Activated T-helper 1 cell treated with anti-CD3 and anti-CD28 coated beads, Interleukin-2, amount 50 U/mL, for 16 hours (primary cell): ENCODE data around the gene FAM107B.
"Not testable (repeated sequence)": the region's sequence is repeated elsewhere in the genome, so short reads cannot be mapped to it uniquely, and the experiment has no call there.

Experiments
- DNase-seq, 2 donors: peaks; one replicate each; pipeline ENCODE4 v3.0.0-alpha.2; 2020; ENCODE audit warnings: low read depth in 1 of 2, low spot score in 1 of 2

The FAM107B gene

DNA sequence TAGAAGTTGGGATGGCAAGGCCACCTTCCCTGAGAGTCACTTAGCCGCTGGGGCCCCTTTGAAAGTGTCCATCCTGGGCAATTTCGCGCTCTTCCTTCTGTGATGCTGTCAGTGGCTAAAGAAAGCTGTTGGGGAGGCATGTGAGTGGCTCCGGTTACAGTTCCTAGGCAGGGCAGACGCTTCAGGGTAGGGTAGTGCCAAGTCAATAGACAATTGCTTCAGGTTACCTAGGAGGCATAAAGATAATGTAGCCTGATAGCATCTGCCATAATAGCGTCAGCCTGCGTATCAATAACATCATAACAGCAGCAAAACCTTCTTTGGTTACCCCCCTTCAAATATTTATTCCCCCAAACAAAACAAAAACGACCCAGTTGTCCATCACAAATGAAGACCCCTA lies at the start of gene FAM107B:
Gene FAM107B (minus strand): TSS at position 101 of the 400 bp plus-strand sequence. CDS start 234 bp downstream, outside the sequence.
- no peak for DNase-seq

DNA sequence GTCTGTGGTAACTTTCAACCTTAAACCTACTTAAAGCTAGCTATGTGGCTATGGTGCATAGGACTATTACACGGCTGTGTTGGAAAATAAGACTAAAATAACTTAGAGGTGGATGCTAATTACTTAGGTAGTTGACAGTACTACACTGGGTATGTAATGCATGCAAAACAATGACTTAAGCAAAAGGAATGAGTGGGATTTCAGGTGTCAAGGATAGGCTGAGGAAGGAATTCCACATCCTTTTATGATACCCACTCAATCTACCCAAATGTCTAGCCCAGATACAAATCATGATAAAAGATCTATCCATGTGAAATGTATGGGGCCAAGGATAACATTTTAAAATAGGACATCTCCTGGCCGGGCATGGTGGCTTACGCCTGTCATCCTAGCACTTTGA lies 49.3 kb upstream of the FAM107B start:
- no peak for DNase-seq

DNA sequence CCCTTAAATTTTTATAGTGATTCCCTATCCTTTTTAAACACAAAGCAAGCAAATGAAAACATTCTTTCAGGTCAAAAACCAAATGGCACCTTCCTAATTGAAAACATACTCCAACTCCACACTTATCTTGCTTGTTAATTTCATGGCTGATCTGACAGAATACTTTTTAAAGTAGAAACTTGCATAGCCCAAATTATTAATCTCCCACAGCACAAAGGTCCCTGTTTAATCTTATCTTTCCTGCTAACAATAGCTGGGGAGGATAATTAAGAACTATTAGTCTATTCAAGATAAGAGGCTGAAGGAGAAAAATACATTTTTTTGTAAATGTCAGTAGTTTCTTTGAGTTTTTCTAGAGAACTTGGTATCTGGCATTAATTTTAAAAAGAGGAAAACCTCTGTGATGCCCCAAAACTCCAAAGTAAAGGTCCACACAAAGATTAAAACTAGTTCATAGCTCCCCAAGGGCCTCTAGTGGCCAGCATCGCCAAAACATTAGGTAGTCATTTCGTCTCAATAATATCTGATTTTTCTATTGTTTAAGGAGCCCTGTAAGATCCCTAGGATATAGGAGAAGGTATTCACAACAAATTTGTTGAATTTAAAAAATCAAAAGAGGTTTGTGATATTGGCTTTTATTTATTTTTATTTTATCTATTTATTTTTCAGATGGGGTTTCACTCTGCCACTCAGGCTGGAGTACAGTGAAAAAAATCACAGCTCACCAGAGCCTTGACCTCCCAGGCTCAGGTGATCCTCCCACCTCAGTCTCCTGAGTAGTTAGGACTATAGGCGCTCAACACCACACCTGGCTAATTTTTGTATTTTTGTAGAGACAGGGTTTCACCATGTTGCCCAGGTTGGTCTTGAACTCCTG lies 48.4 kb upstream of the FAM107B start:
- no peak for DNase-seq

- no peak for DNase-seq
Measured at GRCh38 chr10:14821635-14822375, 47.1 kb upstream of the FAM107B start.

GRCh38 chr10:14820775-14821154 lies 46.1 kb upstream of the FAM107B start:
- no peak for DNase-seq

- DNase-seq = no peak
Measured at GRCh38 chr10:14820010-14820774, 45.5 kb upstream of the FAM107B start.

DNA sequence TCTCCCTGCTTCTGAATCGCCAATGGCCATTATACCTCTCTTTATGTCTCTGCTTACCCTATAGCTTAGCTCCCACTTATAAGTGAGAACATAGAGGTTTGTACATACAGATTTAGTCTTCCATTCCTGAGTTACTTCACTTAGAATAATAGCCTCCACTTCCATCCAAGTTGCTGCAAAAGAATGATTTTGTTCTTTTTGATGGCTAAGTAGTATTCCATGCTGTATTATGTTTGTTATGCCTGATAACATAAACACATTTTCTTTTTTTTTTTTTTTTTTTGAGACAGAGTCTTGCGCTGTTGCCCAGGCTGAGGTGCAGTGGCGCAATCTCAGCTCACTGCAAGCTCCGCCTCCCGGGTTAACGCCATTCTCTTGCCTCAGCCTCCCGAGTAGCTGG lies 42.0 kb upstream of the FAM107B start:
- DNase-seq = not testable (repeated sequence)

- DNase-seq = no peak
Measured at GRCh38 chr10:14815681-14816080, 41.0 kb upstream of the FAM107B start.

- DNase-seq = no peak
Measured at GRCh38 chr10:14812271-14812670, 37.6 kb upstream of the FAM107B start.

DNA sequence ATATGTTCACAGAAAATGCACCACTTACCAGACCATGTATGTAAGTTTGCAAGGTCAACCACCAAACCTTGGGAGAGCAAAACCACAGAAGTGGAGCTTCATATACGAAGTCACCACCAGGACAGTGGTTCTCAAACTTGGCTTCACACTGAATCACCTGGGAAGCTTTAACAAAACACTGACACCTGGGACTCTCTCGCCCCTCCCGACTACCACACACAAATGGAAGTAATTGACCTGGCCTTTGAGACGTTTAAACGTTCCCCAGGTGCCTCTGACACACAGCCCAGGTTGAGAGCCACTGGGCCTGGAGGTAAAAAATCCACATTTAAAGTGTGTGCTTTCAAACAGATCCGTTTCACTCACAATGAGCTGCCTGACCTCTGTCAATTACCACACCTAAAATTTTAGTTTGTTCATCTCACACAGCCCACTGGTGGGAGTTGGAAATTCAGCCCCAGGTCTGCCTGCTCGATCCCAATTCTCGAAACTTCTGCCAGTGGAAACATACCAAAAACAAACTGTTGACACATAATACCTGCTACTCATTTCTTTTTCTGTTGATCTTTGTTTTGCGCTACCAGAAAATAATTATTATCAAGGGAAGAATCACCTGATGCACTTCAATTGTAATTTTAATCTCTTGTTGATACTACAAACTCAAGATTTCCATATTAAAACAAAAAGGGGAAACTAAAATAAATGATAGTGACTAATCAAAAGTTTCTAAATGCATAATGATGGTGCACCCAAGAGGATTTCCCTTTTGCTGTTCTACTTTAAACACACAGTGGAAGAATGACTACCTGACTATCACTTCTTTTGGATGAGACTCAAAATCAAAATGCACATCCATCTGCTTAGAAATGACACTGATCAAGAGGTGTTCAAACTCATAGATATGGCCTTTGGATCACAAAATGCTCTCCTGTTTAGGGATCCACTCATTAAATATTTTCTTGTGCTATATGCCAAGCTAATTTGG lies 36.6 kb upstream of the FAM107B start:
- DNase-seq = no peak

DNA sequence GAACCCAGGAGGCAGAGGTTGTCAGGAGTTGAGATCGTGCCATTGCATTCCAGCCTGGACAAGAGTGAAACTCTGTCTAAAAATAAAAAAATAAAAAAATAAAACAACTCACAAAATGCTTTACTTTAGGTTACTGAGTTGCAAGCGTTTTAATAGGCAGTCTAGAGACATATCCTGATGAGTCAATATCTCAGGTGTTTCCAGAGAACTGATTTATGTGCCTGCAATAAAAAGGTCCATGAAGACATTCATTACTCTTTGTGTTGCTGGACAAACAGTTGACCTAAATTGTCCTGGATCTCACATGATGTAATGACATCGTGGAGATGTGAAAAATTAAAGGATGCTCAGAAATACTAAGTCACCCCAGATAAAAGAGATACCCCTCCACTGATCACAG lies 31.6 kb upstream of the FAM107B start:
- DNase-seq = no peak

- DNase-seq = no peak
Measured at GRCh38 chr10:14803827-14804226, 29.1 kb upstream of the FAM107B start.

GRCh38 chr10:14801723-14802122 lies 27.0 kb upstream of the FAM107B start:
- no peak for DNase-seq

GRCh38 chr10:14800397-14800796 lies 25.7 kb upstream of the FAM107B start:
- no peak for DNase-seq

DNA sequence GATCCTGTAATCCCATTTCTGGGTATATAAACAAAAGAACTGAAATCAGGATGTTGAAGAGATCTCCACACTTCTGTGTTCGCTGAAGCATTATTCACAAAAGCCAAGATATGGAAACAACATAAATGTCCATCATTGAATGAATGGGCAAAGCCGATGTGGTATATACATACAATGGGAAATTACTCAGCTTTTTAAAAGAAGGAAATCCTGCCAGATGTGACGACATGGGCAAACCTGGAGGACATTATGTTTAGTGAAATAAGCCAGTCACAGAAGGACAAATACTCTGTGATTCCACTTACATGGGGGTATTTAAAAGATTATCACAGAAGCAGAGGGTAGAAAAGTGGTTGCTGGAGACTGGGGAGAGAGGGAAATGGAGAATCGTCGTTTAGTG lies 23.9 kb upstream of the FAM107B start:
- no peak for DNase-seq

- no peak for DNase-seq
Measured at GRCh38 chr10:14787938-14788337, 13.2 kb upstream of the FAM107B start.

- DNase-seq = no peak
Measured at GRCh38 chr10:14784459-14785055, 9.9 kb upstream of the FAM107B start.

DNA sequence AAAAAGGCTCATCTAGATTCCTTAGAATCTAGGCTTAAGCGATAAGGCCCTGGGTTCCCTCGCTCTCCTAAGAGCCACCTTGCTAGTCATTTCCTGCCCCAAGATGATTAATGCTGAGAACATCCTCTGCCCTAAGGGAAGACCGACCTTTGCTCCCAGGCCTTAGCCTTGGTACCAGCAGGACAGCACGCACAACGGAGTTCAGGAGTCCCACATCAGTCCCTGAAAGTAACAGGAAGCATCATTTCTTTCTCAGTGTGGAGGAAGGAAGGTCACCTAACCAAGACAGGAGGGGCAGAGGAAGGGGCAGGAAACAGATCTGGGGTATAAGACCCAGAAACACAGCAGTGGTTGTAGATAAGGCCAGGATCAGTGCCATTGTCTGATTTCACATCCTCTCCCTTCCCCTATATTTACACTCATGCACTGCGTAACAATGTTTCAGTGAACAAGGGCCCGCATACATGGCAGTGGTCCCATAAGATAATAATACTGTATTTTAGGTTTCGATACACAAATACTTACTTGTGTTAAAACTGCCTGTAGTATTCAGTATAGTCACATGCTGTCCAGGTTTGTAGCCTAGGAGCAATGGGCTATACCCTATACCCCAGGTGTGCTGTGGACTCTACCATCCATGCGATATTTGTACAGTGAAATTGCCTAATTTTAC lies 8.1 kb upstream of the FAM107B start:
- DNase-seq = no peak

DNA sequence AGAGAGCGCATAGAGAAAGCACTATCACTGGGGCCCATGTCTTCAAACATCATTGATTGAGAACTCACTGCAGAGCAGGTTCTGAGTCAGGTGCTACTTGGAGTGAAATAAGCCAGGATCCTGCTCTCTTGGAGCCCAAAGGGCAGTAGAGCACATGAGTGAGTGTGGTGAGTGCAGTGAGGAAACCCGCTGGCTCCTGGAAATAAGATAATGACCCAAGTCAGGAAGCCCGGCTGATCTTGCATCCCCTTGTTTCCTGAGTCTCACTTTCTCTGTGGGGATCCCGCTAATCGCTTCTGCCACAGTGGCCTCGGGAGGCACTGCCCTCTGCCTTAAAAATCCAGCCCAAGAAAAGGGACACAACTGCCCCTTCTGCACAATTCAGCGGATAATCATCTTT lies 7.1 kb upstream of the FAM107B start:
- no peak for DNase-seq
